OCI-LY1 (cell line): Measurements from ENCODE around the gene KLHL15.

ENCODE experiments used
- H2AFZ ChIP-seq: fragments of 200-600 bp; sonication (generic), shearing (Covaris generic); 2 replicates; pipeline ENCODE4 v1.6.0; 2014; ENCODE audit warnings: antibody characterized with exemption, mild to moderate bottlenecking, low read length
- H3F3A ChIP-seq: fragments of 200-600 bp; sonication (generic), shearing (Covaris generic); 2 replicates; pipeline ENCODE4 v1.6.0; 2014; ENCODE audit warnings: mild to moderate bottlenecking, antibody characterized with exemption, low read length, moderate library complexity; ENCODE audit not compliant: insufficient read depth
- H3K27ac ChIP-seq: fragments of 200-600 bp; sonication (generic); 2 replicates; pipeline ENCODE4 v1.5.1; 2014; ENCODE audit warnings: low read length, mixed run types, mild to moderate bottlenecking, low read depth; ENCODE audit not compliant: poor library complexity, severe bottlenecking
- H3K27me3 ChIP-seq: fragments of 200-600 bp; sonication (generic); 2 replicates; pipeline ENCODE4 v1.6.0; 2014; ENCODE audit warnings: antibody characterized with exemption, mild to moderate bottlenecking, low read length, moderate library complexity; ENCODE audit not compliant: insufficient read depth
- H3K36me3 ChIP-seq: fragments of 200-600 bp; sonication (generic); 2 replicates; pipeline ENCODE4 v1.6.1; 2014; ENCODE audit warnings: mild to moderate bottlenecking, antibody characterized with exemption, low read length, moderate library complexity, mixed read lengths; ENCODE audit not compliant: insufficient read depth
- H3K4me1 ChIP-seq: fragments of 200-600 bp; sonication (generic); 2 replicates; pipeline ENCODE4 v1.5.1; 2014; ENCODE audit warnings: mild to moderate bottlenecking, low read length, moderate library complexity; ENCODE audit not compliant: insufficient read depth, severe bottlenecking
- H3K4me2 ChIP-seq: fragments of 200-600 bp; sonication (generic), shearing (Covaris generic); 2 replicates; pipeline ENCODE4 v1.6.1; 2014; ENCODE audit warnings: low read length
- H3K4me3 ChIP-seq: fragments of 200-600 bp; sonication (generic); 2 replicates; pipeline ENCODE4 v1.5.1; 2014; ENCODE audit warnings: low read length, low read depth, mild to moderate bottlenecking, mixed read lengths; ENCODE audit not compliant: poor library complexity, severe bottlenecking
- H3K79me2 ChIP-seq: fragments of 200-600 bp; shearing (Covaris generic); 2 replicates; pipeline ENCODE4 v1.6.1; 2016; ENCODE audit warnings: mixed run types, low read length, mixed read lengths; ENCODE audit not compliant: insufficient read depth
- H3K9ac ChIP-seq: fragments of 200-600 bp; sonication (generic), shearing (Covaris generic); 2 replicates; pipeline ENCODE4 v1.6.1; 2014; ENCODE audit warnings: mild to moderate bottlenecking, low read length, mixed read lengths
- H3K9me2 ChIP-seq: fragments of 200-600 bp; sonication (generic), shearing (Covaris generic); 2 replicates; pipeline ENCODE4 v1.6.1; 2014; ENCODE audit warnings: low read depth, mild to moderate bottlenecking, low read length, mixed read lengths
- H3K9me3 ChIP-seq: fragments of 200-600 bp; shearing (Covaris generic); 2 replicates; pipeline ENCODE4 v1.6.1; 2014; ENCODE audit warnings: low read length, mixed read lengths
- H4K20me1 ChIP-seq: fragments of 200-600 bp; sonication (generic), shearing (Covaris generic); 2 replicates; pipeline ENCODE4 v1.6.0; 2016; ENCODE audit warnings: mild to moderate bottlenecking, low read length; ENCODE audit not compliant: insufficient read depth
- EZH2 ChIP-seq: fragments of 200-600 bp; sonication (generic), shearing (Covaris generic); IDR thresholded peaks from 2 replicates; pipeline ENCODE4 v1.8.0; 2017; ENCODE audit warnings: borderline replicate concordance, mixed run types, mild to moderate bottlenecking, antibody characterized with exemption, low read length, moderate library complexity, mixed read lengths
- TF ChIP-seq, protein P1 (sequence below): fragments of 200-600 bp; sonication (generic), shearing (Covaris generic); IDR thresholded peaks from 2 replicates; pipeline ENCODE4 v1.5.1; 2017; ENCODE audit warnings: mild to moderate bottlenecking, antibody characterized with exemption, low read length, moderate library complexity, mixed read lengths

KLHL15 gene, protein sequence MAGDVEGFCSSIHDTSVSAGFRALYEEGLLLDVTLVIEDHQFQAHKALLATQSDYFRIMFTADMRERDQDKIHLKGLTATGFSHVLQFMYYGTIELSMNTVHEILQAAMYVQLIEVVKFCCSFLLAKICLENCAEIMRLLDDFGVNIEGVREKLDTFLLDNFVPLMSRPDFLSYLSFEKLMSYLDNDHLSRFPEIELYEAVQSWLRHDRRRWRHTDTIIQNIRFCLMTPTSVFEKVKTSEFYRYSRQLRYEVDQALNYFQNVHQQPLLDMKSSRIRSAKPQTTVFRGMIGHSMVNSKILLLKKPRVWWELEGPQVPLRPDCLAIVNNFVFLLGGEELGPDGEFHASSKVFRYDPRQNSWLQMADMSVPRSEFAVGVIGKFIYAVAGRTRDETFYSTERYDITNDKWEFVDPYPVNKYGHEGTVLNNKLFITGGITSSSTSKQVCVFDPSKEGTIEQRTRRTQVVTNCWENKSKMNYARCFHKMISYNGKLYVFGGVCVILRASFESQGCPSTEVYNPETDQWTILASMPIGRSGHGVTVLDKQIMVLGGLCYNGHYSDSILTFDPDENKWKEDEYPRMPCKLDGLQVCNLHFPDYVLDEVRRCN

GRCh38 chrX:24027086-24027485 lies at the start of gene KLHL15:
KLHL15 (minus strand) TSS chrX:24027186; CDS start chrX:24006693, 20,493 bp downstream.
- H3K4me3 ChIP-seq = peak within 1 kb of the TSS; percentile 85
- peaks cover 7% of the 10 kb centered on the region; the same call in 1 of the 2 replicates for H3K36me3 ChIP-seq
- no peaks in the 10 kb centered on the region for H4K20me1 ChIP-seq
- H3K79me2 ChIP-seq = peaks cover 23% of the 10 kb centered on the region
- no peaks in the 10 kb centered on the region for H3K27me3 ChIP-seq
- no peaks in the 10 kb centered on the region for H3F3A ChIP-seq
- H2AFZ ChIP-seq = no peak within 1 kb of the TSS
- H3K27ac ChIP-seq = no peak within 1 kb of the TSS
- H3K9me3 ChIP-seq = no peaks in the 10 kb centered on the region
- no peaks in the 10 kb centered on the region for H3K9me2 ChIP-seq
- TF ChIP-seq, protein P1, sequence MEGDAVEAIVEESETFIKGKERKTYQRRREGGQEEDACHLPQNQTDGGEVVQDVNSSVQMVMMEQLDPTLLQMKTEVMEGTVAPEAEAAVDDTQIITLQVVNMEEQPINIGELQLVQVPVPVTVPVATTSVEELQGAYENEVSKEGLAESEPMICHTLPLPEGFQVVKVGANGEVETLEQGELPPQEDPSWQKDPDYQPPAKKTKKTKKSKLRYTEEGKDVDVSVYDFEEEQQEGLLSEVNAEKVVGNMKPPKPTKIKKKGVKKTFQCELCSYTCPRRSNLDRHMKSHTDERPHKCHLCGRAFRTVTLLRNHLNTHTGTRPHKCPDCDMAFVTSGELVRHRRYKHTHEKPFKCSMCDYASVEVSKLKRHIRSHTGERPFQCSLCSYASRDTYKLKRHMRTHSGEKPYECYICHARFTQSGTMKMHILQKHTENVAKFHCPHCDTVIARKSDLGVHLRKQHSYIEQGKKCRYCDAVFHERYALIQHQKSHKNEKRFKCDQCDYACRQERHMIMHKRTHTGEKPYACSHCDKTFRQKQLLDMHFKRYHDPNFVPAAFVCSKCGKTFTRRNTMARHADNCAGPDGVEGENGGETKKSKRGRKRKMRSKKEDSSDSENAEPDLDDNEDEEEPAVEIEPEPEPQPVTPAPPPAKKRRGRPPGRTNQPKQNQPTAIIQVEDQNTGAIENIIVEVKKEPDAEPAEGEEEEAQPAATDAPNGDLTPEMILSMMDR = no peak
- peaks cover 17% of the 10 kb centered on the region for H3K4me1 ChIP-seq
- H3K9ac ChIP-seq = peak within 1 kb of the TSS; percentile 96
- peak within 1 kb of the TSS; percentile 92 for H3K4me2 ChIP-seq

DNA sequence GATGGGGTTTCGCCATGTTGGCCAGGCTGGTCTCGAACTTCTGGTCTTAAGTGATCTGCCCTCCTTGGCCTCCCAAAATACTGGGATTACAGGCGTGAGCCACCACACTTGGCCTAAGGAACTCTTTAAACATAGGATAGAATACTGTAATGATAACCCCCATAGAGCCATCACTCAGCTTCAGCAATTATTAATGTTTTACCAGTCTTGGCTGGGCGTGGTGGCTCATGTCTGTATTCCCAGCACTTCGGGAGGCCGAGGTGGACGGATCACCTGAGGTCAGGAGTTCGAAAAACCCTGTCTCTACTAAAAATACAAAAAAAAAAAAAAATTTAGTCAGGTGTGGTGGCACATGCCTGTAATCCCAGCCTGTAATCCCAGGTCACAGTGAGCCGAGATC lies 42.9 kb upstream of the KLHL15 start:
- H3K9me2 ChIP-seq = no peaks in the 10 kb centered on the region
- H3K9me3 ChIP-seq = no peaks in the 10 kb centered on the region
- no peaks in the 10 kb centered on the region for H3K79me2 ChIP-seq
- H3K27ac ChIP-seq = no peak overlapping the region
- H3K36me3 ChIP-seq = peaks cover 87% of the 10 kb centered on the region
- TF ChIP-seq, protein P1 = no peak
- TF ChIP-seq EZH2 = no peak
- no peak overlapping the region for H3K4me3 ChIP-seq
- no peak overlapping the region for H3K4me2 ChIP-seq
- H3K4me1 ChIP-seq = no peaks in the 10 kb centered on the region
- no peaks in the 10 kb centered on the region for H4K20me1 ChIP-seq
- no peaks in the 10 kb centered on the region for H3F3A ChIP-seq
- H3K9ac ChIP-seq = no peak overlapping the region
- no peak overlapping the region for H2AFZ ChIP-seq
- H3K27me3 ChIP-seq = no peaks in the 10 kb centered on the region

DNA sequence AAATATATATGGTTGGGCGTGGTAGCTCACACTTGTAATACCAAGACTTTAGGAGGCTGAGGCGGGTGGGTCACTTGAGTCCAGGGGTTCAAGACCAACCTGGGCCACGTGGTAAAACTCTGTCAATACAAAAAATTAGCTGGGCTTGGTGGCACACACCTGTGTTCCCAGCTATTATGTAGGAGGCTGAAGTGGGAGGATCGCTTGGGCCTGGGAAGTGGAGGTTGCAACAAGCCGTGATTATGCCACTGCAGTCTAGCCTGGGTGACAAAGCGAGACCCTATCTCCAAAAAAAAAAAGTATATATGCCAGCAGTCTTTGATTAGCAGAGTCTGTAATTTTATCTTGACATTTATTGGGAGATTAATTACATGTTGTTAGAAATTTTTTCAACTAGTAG lies 36.5 kb upstream of the KLHL15 start:
- Histone ChIP-seq H3K36me3 (peaks cover 88% of the 10 kb centered on the region), H3K27me3 (no peaks in the 10 kb centered on the region), H3K9me2 (no peaks in the 10 kb centered on the region), H3K4me3 (no peak overlapping the region), H3K9me3 (no peaks in the 10 kb centered on the region), H3K4me1 (no peaks in the 10 kb centered on the region), H3K27ac (no peak overlapping the region), H3K79me2 (no peaks in the 10 kb centered on the region), H2AFZ (no peak overlapping the region), H3F3A (no peaks in the 10 kb centered on the region), H3K9ac (no peak overlapping the region), H3K4me2 (no peak overlapping the region), H4K20me1 (no peaks in the 10 kb centered on the region)
- no peak for TF ChIP-seq EZH2
- TF ChIP-seq, protein P1 = no peak
